GM12878 (cell line): ENCODE measurements around the gene CFAP92. TPM values are rescaled to one million over a fixed set of nuclear protein-coding genes. Genes with fewer than 3 reads are reported as not detected.

Source experiments
- ATAC-seq: fragments of 200-7000 bp; cut with Tn5 transposase; 3 replicates; pipeline ENCODE4 v1.9.1; 2020; ENCODE audit warnings: mild to moderate bottlenecking, moderate library complexity
- BruUV-seq: library from RNA; stranded (reverse); fragments of 400-500 nt; replicated peaks from 2 replicates; lab custom pipeline; 2021; lab: Mats Ljungman, UMichigan
- CTCF ChIA-PET: fragments of 300-600 bp; sonication (Branson Sonifier 250); formaldehyde crosslinking; extraction: SDS; loops from one replicate; lab custom pipeline; 2021; ENCODE audit warnings: inconsistent platforms; lab: Yijun Ruan, JAX
- POLR2A ChIA-PET: fragments of 350-600 bp; formaldehyde crosslinking; extraction: SDS; loops from one replicate; lab custom pipeline; 2021; ENCODE audit warnings: inconsistent platforms; lab: Charles Lee
- RAD21 ChIA-PET: fragments of 300-600 bp; sonication (Branson Sonifier 250); formaldehyde crosslinking; loops from one replicate; lab custom pipeline; 2023; ENCODE audit warnings: antibody characterized with exemption; ENCODE audit not compliant: unreplicated experiment; lab: Charles Lee
- SMC1A ChIA-PET: fragments of 300-600 bp; sonication (Branson Sonifier 250); formaldehyde crosslinking; loops from one replicate; lab custom pipeline; 2023; ENCODE audit not compliant: unreplicated experiment, uncharacterized antibody; lab: Charles Lee
- DNase-seq: peaks from one replicate; pipeline ENCODE4 v3.0.0-alpha.2; 2011; ENCODE audit warnings: low read depth, low spot score
- FAIRE-seq: peaks from 3 replicates; lab custom pipeline; 2011; peaks lifted over from hg19 to GRCh38; lab: Jason Lieb, UNC
- H2AFZ ChIP-seq: 2 replicates; pipeline ENCODE4 v1.6.0; 2011; ENCODE audit warnings: low read depth, low read length, control low read depth; ENCODE audit not compliant: control insufficient read depth
- H3K27ac ChIP-seq: 2 replicates; pipeline ENCODE4 v1.5.1; 2011; ENCODE audit warnings: control low read depth; ENCODE audit not compliant: control insufficient read depth, insufficient read depth
- H3K27me3 ChIP-seq, 2 experiments: replicated peaks in 1 of 2; 2 replicates each; pipeline versions ENCODE4 v1.6.0 to v1.6.1; 2011; ENCODE audit warnings: low read length in 1 of 2; ENCODE audit not compliant: control insufficient read depth in 2 of 2, insufficient read depth in 2 of 2
- H3K36me3 ChIP-seq, 2 experiments: 2 replicates each; pipeline ENCODE4 v1.5.1; 2011; ENCODE audit warnings: low read length in 1 of 2; ENCODE audit not compliant: control insufficient read depth in 2 of 2, insufficient read depth in 2 of 2
- H3K4me1 ChIP-seq: 2 replicates; pipeline ENCODE4 v1.6.1; 2011; ENCODE audit warnings: mild to moderate bottlenecking, low read length, moderate library complexity, mixed read lengths; ENCODE audit not compliant: control insufficient read depth, insufficient read depth
- H3K4me2 ChIP-seq: 2 replicates; pipeline ENCODE4 v1.6.0; 2011; ENCODE audit warnings: control low read depth; ENCODE audit not compliant: control insufficient read depth, insufficient read depth
- H3K4me3 ChIP-seq: fragments of 200-600 bp; sonication (generic); 2 replicates; pipeline ENCODE4 v1.5.1; 2016
- H3K79me2 ChIP-seq: 2 replicates; pipeline ENCODE4 v1.6.0; 2011; ENCODE audit warnings: low read length; ENCODE audit not compliant: control insufficient read depth, insufficient read depth
- H3K9ac ChIP-seq: 2 replicates; pipeline ENCODE4 v1.8.0; 2011; ENCODE audit warnings: low read length, control low read depth, mixed read lengths; ENCODE audit not compliant: control insufficient read depth, insufficient read depth
- H3K9me3 ChIP-seq: replicated peaks from 3 replicates; pipeline ENCODE4 v1.5.1; 2011; ENCODE audit warnings: mild to moderate bottlenecking, low read length; ENCODE audit not compliant: control insufficient read depth, insufficient read depth
- H4K20me1 ChIP-seq: 2 replicates; pipeline ENCODE4 v1.6.0; 2011; ENCODE audit not compliant: control insufficient read depth, insufficient read depth
- BRCA1 ChIP-seq: IDR thresholded peaks from 2 replicates; pipeline ENCODE4 v1.6.1; 2011; ENCODE audit warnings: low read depth, low read length, improper control_type of control experiment
- NFXL1 ChIP-seq: fragments of 450-650 bp; IDR thresholded peaks from 2 replicates; pipeline ENCODE4 v1.6.1; 2017; ENCODE audit warnings: antibody characterized with exemption, mild to moderate bottlenecking, borderline replicate concordance
- SMARCA5 ChIP-seq: fragments of 450-650 bp; IDR thresholded peaks from 2 replicates; pipeline ENCODE4 v1.6.1; 2017; ENCODE audit warnings: mild to moderate bottlenecking
- WGBS: methylation state at CpG from one replicate; pipeline ENCODE4 v1.1.6; 2016; ENCODE audit warnings: low lambda C conversion rate; ENCODE audit not compliant: insufficient replicate concordance, insufficient coverage; ENCODE audit errors: missing lambda C conversion rate; 5-methylcytosine and 5-hydroxymethylcytosine counted together
- in situ Hi-C: fragments of 300-500 bp; cut with MboI; formaldehyde crosslinking; loops from 9 replicates; pipeline ENCODE4 v1.14.3; 2018; ENCODE audit warnings: mixed read lengths
- intact Hi-C: fragments of 100-400 bp; cut with micrococcal nuclease; formaldehyde crosslinking; loops from one replicate; pipeline ENCODE4 v1.14.2; 2022; ENCODE audit not compliant: unreplicated experiment
- polyA plus RNA-seq, 11 experiments: library from polyadenylated mRNA; depleted of rRNA in 4 of 11; unstranded in 6 of 11; stranded (reverse) in 5 of 11; fragments of >200 nt; fragmentation: Nextera tagmentation in 4 of 11; fragmentation: Illumina TruSeq in 1 of 11; extraction: Ambion mirVana in 4 of 11; extraction: Trizol in 1 of 11; gene quantifications; 1 replicate in 1 of 11; 2 replicates in 10 of 11; pipeline versions ENCODE4 v1.2.1 to v1.2.3, GENCODE V29; 2011 to 2016; ENCODE audit warnings: inconsistent platforms in 2 of 11, missing spikeins in 2 of 11, low read depth in 1 of 11
- total RNA-seq, 4 experiments: library from RNA; depleted of rRNA in 3 of 4; stranded (reverse); fragments of >200 nt in 3 of 4; fragmentation: Illumina TruSeq in 1 of 4; extraction: Trizol in 1 of 4; gene quantifications; 2 replicates each; pipeline versions ENCODE4 v1.2.1 to v1.2.3, GENCODE V29; 2013 to 2021

The CFAP92 gene
- total and polyA plus RNA-seq, 10 of the 15 experiments (the other 5 are each of a cell fraction or from before 2014, with no cell fraction given): 0.05 to 0.52 (median 0.14) TPM; not detected in 7

DNA sequence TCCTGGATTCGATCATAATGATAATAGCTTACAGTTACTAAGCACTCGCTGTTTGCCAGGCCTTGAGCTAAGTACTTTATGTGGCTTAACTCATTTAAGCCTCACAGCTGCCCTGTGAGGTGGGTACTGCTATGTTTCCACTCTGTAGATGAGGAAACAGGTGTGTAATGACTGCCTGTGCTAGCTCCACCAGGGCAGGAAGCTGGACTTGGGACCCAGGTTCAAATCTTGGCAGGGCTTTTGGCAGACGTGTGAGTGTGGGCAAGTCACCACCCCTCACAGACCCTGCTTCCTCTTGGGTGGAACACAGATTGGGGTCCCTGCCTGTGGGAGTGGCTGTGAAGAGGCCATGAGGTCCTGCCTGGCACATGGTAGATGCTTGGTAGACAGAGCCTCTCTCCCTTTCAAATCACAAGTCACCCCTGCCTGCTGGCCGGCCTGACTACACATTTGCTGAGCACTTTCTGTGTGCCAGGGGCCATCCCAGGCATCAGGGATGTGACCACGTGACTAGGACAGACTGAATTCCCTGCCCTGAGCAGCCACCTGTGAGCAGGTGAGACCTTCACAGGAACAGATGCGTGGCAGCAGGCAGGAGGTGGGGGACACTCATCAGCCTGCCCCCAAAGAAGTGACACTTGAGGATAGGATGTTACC lies 10.9 kb upstream of the CFAP92 start (continued):
- TF ChIP-seq SMARCA5: no peak
- no peak for TF ChIP-seq BRCA1

DNA sequence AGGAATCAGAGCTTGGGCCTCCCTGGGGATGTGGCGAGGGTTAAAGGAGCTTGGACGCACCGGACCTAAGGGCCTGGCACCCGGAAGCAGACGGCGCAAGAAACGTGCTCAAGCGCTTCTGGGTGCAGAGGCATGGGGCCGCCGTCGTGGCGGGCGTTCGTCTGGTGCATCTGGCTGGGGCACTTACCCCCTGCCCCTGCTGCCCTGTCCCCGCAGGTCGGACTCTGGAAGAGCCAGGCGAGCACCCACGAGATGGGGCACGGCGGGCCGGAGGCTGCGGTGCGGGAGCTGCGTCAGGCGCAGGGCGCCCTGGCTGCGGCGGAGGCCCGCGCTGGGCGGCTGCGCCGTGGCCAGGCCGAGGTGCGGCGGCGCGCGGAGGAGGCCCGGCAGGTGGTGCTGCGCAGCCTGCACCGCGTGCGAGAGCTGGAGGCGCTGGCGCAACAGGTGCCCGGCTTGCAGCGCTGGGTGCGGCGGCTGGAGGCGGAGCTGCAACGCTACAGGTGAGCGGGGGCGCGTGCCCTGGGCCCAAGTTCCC lies 9.8 kb upstream of the CFAP92 start:
- Histone ChIP-seq H3K9me3 (no peaks in the 10 kb centered on the region), H3K36me3 (no peaks in the 10 kb centered on the region), H2AFZ (no peak overlapping the region), H3K27ac (no peak overlapping the region), H3K9ac (no peak overlapping the region), H3K27me3 (peaks cover 7 to 18% of the 10 kb centered on the region in 2 experiments), H3K4me2 (no peak overlapping the region), H3K79me2 (no peaks in the 10 kb centered on the region), H3K4me3 (no peak overlapping the region), H3K4me1 (no peaks in the 10 kb centered on the region)
- intact Hi-C loops (no loop called here), in situ Hi-C loops (no loop called here)
- ChIA-PET POLR2A (no interaction called here), CTCF (interaction anchor here (1.0 to 1.6 kb wide), 2 partner anchors 12 to 33 kb away, joined by 3 to 5 read pairs; no protein-coding TSS in a partner anchor), SMC1A (no interaction called here), RAD21 (no interaction called here)
- ATAC-seq (peak; percentile 78), DNase-seq (no peak), FAIRE-seq (no peak)
- no TSS peak for BruUV-seq
- 14% methylated on average over 46 of the region's 55 CpGs for WGBS
- TF ChIP-seq NFXL1: no peak
- TF ChIP-seq, all 136 proteins: peak for 0
- H4K20me1 ChIP-seq: no peaks in the 10 kb centered on the region
